H9 (cell line): ENCODE data around the gene RUNX1. TPM values are rescaled to one million over a fixed set of nuclear protein-coding genes. Genes with fewer than 3 reads are reported as not detected.

ENCODE experiments used
- DNase-seq: peaks from one replicate; pipeline ENCODE4 v3.0.0-alpha.2; 2017
- H2AFZ ChIP-seq: one replicate; pipeline ENCODE4 v1.6.1; 2013; ENCODE audit warnings: mild to moderate bottlenecking, low read length, control low read depth, moderate library complexity
- H2AK5ac ChIP-seq: 2 replicates; pipeline ENCODE4 v1.6.1; 2013; ENCODE audit warnings: low read length, control low read depth, mixed read lengths; ENCODE audit not compliant: insufficient read length
- H2BK120ac ChIP-seq: one replicate; pipeline ENCODE4 v1.6.1; 2013; ENCODE audit warnings: low read depth, mild to moderate bottlenecking, low read length, control low read depth, inconsistent platforms; ENCODE audit not compliant: poor library complexity, severe bottlenecking
- H2BK12ac ChIP-seq: 2 replicates; pipeline ENCODE4 v1.6.1; 2013; ENCODE audit warnings: low read length, control low read depth, mixed read lengths, low read depth; ENCODE audit not compliant: insufficient read length
- H2BK15ac ChIP-seq: 2 replicates; pipeline ENCODE4 v1.6.1; 2013; ENCODE audit warnings: low read depth, low read length, control low read depth
- H2BK20ac ChIP-seq: one replicate; pipeline ENCODE4 v1.6.1; 2013; ENCODE audit warnings: low read depth, mild to moderate bottlenecking, low read length, control low read depth, inconsistent platforms; ENCODE audit not compliant: poor library complexity, severe bottlenecking
- H2BK5ac ChIP-seq: 2 replicates; pipeline ENCODE4 v1.6.1; 2013; ENCODE audit warnings: low read length, control low read depth, mixed read lengths; ENCODE audit not compliant: insufficient read length
- H3K14ac ChIP-seq: 2 replicates; pipeline ENCODE4 v1.6.1; 2013; ENCODE audit warnings: low read length, control low read depth; ENCODE audit not compliant: insufficient read depth
- H3K18ac ChIP-seq: 2 replicates; pipeline ENCODE4 v1.6.1; 2013; ENCODE audit warnings: low read depth, mild to moderate bottlenecking, mixed read lengths, low read length, control low read depth; ENCODE audit not compliant: insufficient read length
- H3K23ac ChIP-seq: 2 replicates; pipeline ENCODE4 v1.6.1; 2013; ENCODE audit warnings: low read length, control low read depth, mixed read lengths, low read depth; ENCODE audit not compliant: insufficient read length
- H3K23me2 ChIP-seq: 2 replicates; pipeline ENCODE4 v1.6.1; 2013; ENCODE audit warnings: low read depth, mild to moderate bottlenecking, mixed read lengths, low read length, control low read depth; ENCODE audit not compliant: insufficient read length, poor library complexity, severe bottlenecking
- H3K27ac ChIP-seq: 2 replicates; pipeline ENCODE4 v1.5.1; 2013; ENCODE audit warnings: low read length, control low read depth, mixed read lengths, low read depth; ENCODE audit not compliant: insufficient read length
- H3K27me3 ChIP-seq: 2 replicates; pipeline ENCODE4 v1.6.1; 2013; ENCODE audit warnings: low read length, control low read depth, inconsistent platforms; ENCODE audit not compliant: insufficient read depth
- H3K4ac ChIP-seq: 2 replicates; pipeline ENCODE4 v1.6.1; 2013; ENCODE audit warnings: low read depth, mild to moderate bottlenecking, control low read depth, inconsistent platforms, low read length, moderate library complexity
- H3K4me1 ChIP-seq: 2 replicates; pipeline ENCODE4 v1.6.1; 2013; ENCODE audit warnings: low read length, control low read depth, inconsistent platforms; ENCODE audit not compliant: insufficient read depth
- H3K4me2 ChIP-seq: 2 replicates; pipeline ENCODE4 v1.6.1; 2013; ENCODE audit warnings: low read length, control low read depth, mixed read lengths; ENCODE audit not compliant: insufficient read length, insufficient read depth
- H3K56ac ChIP-seq: 2 replicates; pipeline ENCODE4 v1.6.1; 2013; ENCODE audit warnings: low read depth, mild to moderate bottlenecking, mixed read lengths, low read length, control low read depth; ENCODE audit not compliant: insufficient read length
- H3K79me1 ChIP-seq: 2 replicates; pipeline ENCODE4 v1.6.1; 2013; ENCODE audit warnings: low read depth, mild to moderate bottlenecking, moderate library complexity, low read length, control low read depth, inconsistent platforms; ENCODE audit not compliant: insufficient read depth, poor library complexity, severe bottlenecking
- H3K79me2 ChIP-seq: 2 replicates; pipeline ENCODE4 v1.6.1; 2013; ENCODE audit warnings: low read length, control low read depth, inconsistent platforms; ENCODE audit not compliant: insufficient read depth
- H3K9ac ChIP-seq: 2 replicates; pipeline ENCODE4 v1.6.1; 2013; ENCODE audit warnings: low read length, control low read depth, mixed read lengths; ENCODE audit not compliant: insufficient read length; ENCODE audit errors: extremely low read depth
- H3K9me3 ChIP-seq: one replicate; pipeline ENCODE4 v1.6.1; 2013; ENCODE audit warnings: low read depth, low read length, inconsistent platforms; ENCODE audit not compliant: control insufficient read depth
- H3T11ph ChIP-seq: one replicate; pipeline ENCODE4 v1.6.1; 2013; ENCODE audit warnings: mild to moderate bottlenecking, low read length, control low read depth, inconsistent platforms
- H4K20me1 ChIP-seq: one replicate; pipeline ENCODE4 v1.6.1; 2013; ENCODE audit not compliant: control insufficient read depth, insufficient read length, insufficient read depth
- H4K5ac ChIP-seq: 2 replicates; pipeline ENCODE4 v1.6.1; 2013; ENCODE audit warnings: low read depth, mild to moderate bottlenecking, mixed read lengths, low read length, control low read depth; ENCODE audit not compliant: insufficient read length
- H4K8ac ChIP-seq: replicated peaks from 2 replicates; pipeline ENCODE4 v1.6.1; 2013; ENCODE audit warnings: low read length, control low read depth, mixed read lengths, low read depth; ENCODE audit not compliant: insufficient read length
- H4K91ac ChIP-seq: 2 replicates; pipeline ENCODE4 v1.6.1; 2013; ENCODE audit warnings: low read depth, mild to moderate bottlenecking, moderate library complexity, mixed read lengths, low read length, control low read depth; ENCODE audit not compliant: insufficient read length
- H3K27ac Mint-ChIP-seq, 3 experiments: 2 replicates in 2 of 3; 3 replicates in 1 of 3; pipeline ENCODE4 v1.8.0; 2020 to 2021; ENCODE audit warnings: mixed read lengths in 3 of 3, mild to moderate bottlenecking in 1 of 3, moderate library complexity in 1 of 3
- H3K27me3 Mint-ChIP-seq: 2 replicates; pipeline ENCODE4 v1.8.0; 2021; ENCODE audit warnings: low read depth, mild to moderate bottlenecking, moderate library complexity, mixed read lengths
- H3K36me3 Mint-ChIP-seq, 3 experiments: 2 replicates in 2 of 3; 3 replicates in 1 of 3; pipeline ENCODE4 v1.8.0; 2020 to 2021; ENCODE audit warnings: low read depth in 3 of 3, mixed read lengths in 3 of 3; ENCODE audit not compliant: insufficient read depth in 1 of 3
- H3K4me1 Mint-ChIP-seq, 2 experiments: 2 replicates each; pipeline ENCODE4 v1.8.0; 2020; ENCODE audit warnings: mixed read lengths in 2 of 2
- H3K4me3 Mint-ChIP-seq, 2 experiments: 2 replicates in 1 of 2; 3 replicates in 1 of 2; pipeline ENCODE4 v1.8.0; 2020 to 2021; ENCODE audit warnings: mild to moderate bottlenecking in 2 of 2, mixed read lengths in 2 of 2, moderate library complexity in 1 of 2
- H3K9me3 Mint-ChIP-seq, 2 experiments: 2 replicates in 1 of 2; 3 replicates in 1 of 2; pipeline ENCODE4 v1.8.0; 2020; ENCODE audit warnings: mild to moderate bottlenecking in 2 of 2, mixed read lengths in 2 of 2, moderate library complexity in 1 of 2
- WGBS: extraction: QIAGEN DNeasy Blood & Tissue Kit; methylation state at CpG from one replicate; pipeline ENCODE4 v1.1.7; 2013; ENCODE audit warnings: missing lambda C conversion rate, low lambda C conversion rate, mixed read lengths; ENCODE audit not compliant: insufficient read length; ENCODE audit errors: extremely low coverage; 5-methylcytosine and 5-hydroxymethylcytosine counted together
- total RNA-seq: library from RNA; stranded (reverse); gene quantifications from 2 replicates; pipeline ENCODE4 v1.2.1, GENCODE V29; 2021
- TF ChIP-seq, protein P1 (sequence below): fragments of 200-600 bp; sonication (generic); conservative IDR thresholded peaks from 3 replicates; pipeline ENCODE4 v1.8.0; 2021; ENCODE audit warnings: antibody characterized with exemption, mild to moderate bottlenecking

Gene RUNX1
- total RNA-seq, 1 experiment from 2014 or later: 0.72 TPM

DNA sequence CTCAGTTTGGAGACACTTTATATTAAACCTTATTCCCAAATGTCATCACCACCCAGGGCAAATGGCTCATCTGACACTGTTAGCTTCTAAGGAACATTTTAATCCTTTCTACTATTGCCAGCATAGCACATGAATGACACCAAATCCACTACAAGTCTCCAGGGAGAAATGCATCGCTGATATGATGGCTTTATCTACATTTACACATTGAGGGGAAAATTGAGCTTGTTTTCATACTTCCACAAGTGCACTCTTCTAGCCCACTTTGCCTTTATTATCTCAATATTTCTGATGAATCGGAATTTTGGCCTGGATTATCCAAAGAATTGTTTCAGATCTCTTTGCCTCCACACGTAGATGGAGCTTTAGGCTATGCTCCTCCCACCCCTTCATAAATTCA lies 75.4 kb downstream of the RUNX1 start:
- Mint-ChIP-seq H3K36me3 (no peaks in the 10 kb centered on the region), H3K27ac (no peak overlapping the region), H3K9me3 (no peaks in the 10 kb centered on the region), H3K27me3 (no peaks in the 10 kb centered on the region), H3K4me3 (no peak overlapping the region), H3K4me1 (peaks cover 3 to 8% of the 10 kb centered on the region in 2 experiments; a peak in 3 of 4 replicates)
- no peak for DNase-seq
- H4K91ac ChIP-seq: no peak overlapping the region
- H3K27ac ChIP-seq: no peak overlapping the region
- no peak overlapping the region for H3K4ac ChIP-seq
- no peak overlapping the region for H4K8ac ChIP-seq
- WGBS: no CpG with 5 or more reads among the region's 3 CpGs
- H2BK5ac ChIP-seq: no peak overlapping the region
- no peak overlapping the region for H3K14ac ChIP-seq
- no peak overlapping the region for H2AK5ac ChIP-seq
- no peak overlapping the region for H3T11ph ChIP-seq
- H3K27me3 ChIP-seq: no peaks in the 10 kb centered on the region; the same call in 1 of the 2 replicates
- no peak overlapping the region for H2BK20ac ChIP-seq
- H3K18ac ChIP-seq: no peak overlapping the region
- H2BK15ac ChIP-seq: no peak overlapping the region
- H4K5ac ChIP-seq: no peak overlapping the region
- no peaks in the 10 kb centered on the region for H3K23me2 ChIP-seq
- H2BK12ac ChIP-seq: no peak overlapping the region
- H3K79me2 ChIP-seq: no peaks in the 10 kb centered on the region
- no peak overlapping the region for H2AFZ ChIP-seq
- no peak overlapping the region for H2BK120ac ChIP-seq
- no peaks in the 10 kb centered on the region for H3K9me3 ChIP-seq
- H3K79me1 ChIP-seq: no peaks in the 10 kb centered on the region
- H3K23ac ChIP-seq: no peak overlapping the region
- H3K4me2 ChIP-seq: no peak overlapping the region
- no peak overlapping the region for H3K56ac ChIP-seq
- TF ChIP-seq, protein P1, sequence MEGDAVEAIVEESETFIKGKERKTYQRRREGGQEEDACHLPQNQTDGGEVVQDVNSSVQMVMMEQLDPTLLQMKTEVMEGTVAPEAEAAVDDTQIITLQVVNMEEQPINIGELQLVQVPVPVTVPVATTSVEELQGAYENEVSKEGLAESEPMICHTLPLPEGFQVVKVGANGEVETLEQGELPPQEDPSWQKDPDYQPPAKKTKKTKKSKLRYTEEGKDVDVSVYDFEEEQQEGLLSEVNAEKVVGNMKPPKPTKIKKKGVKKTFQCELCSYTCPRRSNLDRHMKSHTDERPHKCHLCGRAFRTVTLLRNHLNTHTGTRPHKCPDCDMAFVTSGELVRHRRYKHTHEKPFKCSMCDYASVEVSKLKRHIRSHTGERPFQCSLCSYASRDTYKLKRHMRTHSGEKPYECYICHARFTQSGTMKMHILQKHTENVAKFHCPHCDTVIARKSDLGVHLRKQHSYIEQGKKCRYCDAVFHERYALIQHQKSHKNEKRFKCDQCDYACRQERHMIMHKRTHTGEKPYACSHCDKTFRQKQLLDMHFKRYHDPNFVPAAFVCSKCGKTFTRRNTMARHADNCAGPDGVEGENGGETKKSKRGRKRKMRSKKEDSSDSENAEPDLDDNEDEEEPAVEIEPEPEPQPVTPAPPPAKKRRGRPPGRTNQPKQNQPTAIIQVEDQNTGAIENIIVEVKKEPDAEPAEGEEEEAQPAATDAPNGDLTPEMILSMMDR: no peak
- H4K20me1 ChIP-seq: no peaks in the 10 kb centered on the region
- H3K9ac ChIP-seq: no peak overlapping the region
- H3K4me1 ChIP-seq: no peaks in the 10 kb centered on the region; the same call in 1 of the 2 replicates
